ACC112 (cell line): ENCODE data around the gene TMEM220.

Experiments used
- H2AFZ ChIP-seq: fragments of 200-600 bp; sonication (generic); one replicate; pipeline ENCODE4 v1.6.0; 2017; ENCODE audit warnings: antibody characterized with exemption, low read length; ENCODE audit not compliant: unreplicated experiment
- H3K27ac ChIP-seq: fragments of 200-600 bp; sonication (generic); 2 replicates; pipeline ENCODE4 v1.5.1; 2014; ENCODE audit warnings: low read depth, mild to moderate bottlenecking, antibody characterized with exemption, low read length, moderate library complexity
- H3K27me3 ChIP-seq: fragments of 200-600 bp; sonication (generic); 2 replicates; pipeline ENCODE4 v1.6.1; 2014; ENCODE audit warnings: mild to moderate bottlenecking, antibody characterized with exemption, low read length, moderate library complexity, mixed read lengths; ENCODE audit not compliant: insufficient read depth
- H3K36me3 ChIP-seq: fragments of 200-600 bp; sonication (generic); 2 replicates; pipeline ENCODE4 v1.6.1; 2016; ENCODE audit warnings: mild to moderate bottlenecking, antibody characterized with exemption, low read length, moderate library complexity, mixed read lengths; ENCODE audit not compliant: insufficient read depth
- H3K4me1 ChIP-seq: fragments of 200-600 bp; sonication (generic); one replicate; pipeline ENCODE4 v1.6.1; 2016; ENCODE audit warnings: low read length, mixed read lengths; ENCODE audit not compliant: insufficient read depth, unreplicated experiment, control insufficient read depth
- H3K4me3 ChIP-seq: fragments of 200-600 bp; sonication (generic); 2 replicates; pipeline ENCODE4 v1.5.1; 2014; ENCODE audit warnings: mild to moderate bottlenecking, low read depth, low read length
- H3K79me2 ChIP-seq: fragments of 200-600 bp; sonication (generic); one replicate; pipeline ENCODE4 v1.6.0; 2016; ENCODE audit warnings: low read length; ENCODE audit not compliant: control insufficient read depth, unreplicated experiment, insufficient read depth

Gene TMEM220

GRCh38 chr17:10754861-10755591 is 25.2 kb upstream of the TMEM220 start:
- Histone ChIP-seq H3K4me1 (no peaks in the 10 kb centered on the region), H3K79me2 (no peaks in the 10 kb centered on the region), H3K27me3 (no peaks in the 10 kb centered on the region), H2AFZ (no peak overlapping the region), H3K27ac (no peak overlapping the region), H3K4me3 (no peak overlapping the region), H3K36me3 (no peaks in the 10 kb centered on the region)

- Histone ChIP-seq H2AFZ (no peak overlapping the region), H3K27me3 (0 out of 2 replicates have a peak, but pooled peaks cover 2% of the 10 kb centered on the region), H3K4me3 (no peak overlapping the region), H3K36me3 (no peaks in the 10 kb centered on the region), H3K27ac (no peak overlapping the region), H3K79me2 (no peaks in the 10 kb centered on the region), H3K4me1 (no peaks in the 10 kb centered on the region)
These were observed 24.3 kb upstream of the TMEM220 start for GRCh38 chr17:10754109-10754508.

DNA sequence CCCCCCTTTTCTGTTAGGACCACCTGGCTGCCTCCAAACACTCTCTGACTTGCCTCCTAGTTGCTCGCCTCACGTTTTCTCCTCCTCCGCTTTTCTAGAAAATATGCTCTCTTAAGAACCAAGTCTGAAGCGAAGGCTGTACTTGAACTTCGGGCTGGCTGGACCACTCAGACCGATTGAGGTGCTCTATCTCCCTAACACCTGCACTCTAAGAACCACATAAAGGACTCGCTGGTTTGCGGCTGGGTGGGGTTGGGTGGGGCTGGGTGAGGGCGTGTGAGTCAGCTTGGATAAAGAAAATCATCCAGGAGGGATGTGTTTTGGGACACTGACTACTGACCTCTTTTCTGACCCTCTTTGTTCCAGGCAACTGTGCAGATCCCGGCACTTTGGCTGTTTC is 22.9 kb upstream of the TMEM220 start:
- no peaks in the 10 kb centered on the region for H3K79me2 ChIP-seq

GRCh38 chr17:10751563-10751962 is 21.7 kb upstream of the TMEM220 start:
- H3K4me1 ChIP-seq: no peaks in the 10 kb centered on the region
- H2AFZ ChIP-seq: no peak overlapping the region
- no peak overlapping the region for H3K27ac ChIP-seq
- H3K27me3 ChIP-seq: peaks cover 27% of the 10 kb centered on the region
- no peak overlapping the region for H3K4me3 ChIP-seq
- no peaks in the 10 kb centered on the region for H3K79me2 ChIP-seq
- H3K36me3 ChIP-seq: no peaks in the 10 kb centered on the region

More for the DNA sequence above, 22.9 kb upstream of the TMEM220 start:
- peaks cover 15% of the 10 kb centered on the region for H3K27me3 ChIP-seq
- H3K27ac ChIP-seq: no peak overlapping the region
- H3K4me3 ChIP-seq: no peak overlapping the region
- no peak overlapping the region for H2AFZ ChIP-seq
- no peaks in the 10 kb centered on the region for H3K36me3 ChIP-seq
- no peaks in the 10 kb centered on the region for H3K4me1 ChIP-seq

DNA sequence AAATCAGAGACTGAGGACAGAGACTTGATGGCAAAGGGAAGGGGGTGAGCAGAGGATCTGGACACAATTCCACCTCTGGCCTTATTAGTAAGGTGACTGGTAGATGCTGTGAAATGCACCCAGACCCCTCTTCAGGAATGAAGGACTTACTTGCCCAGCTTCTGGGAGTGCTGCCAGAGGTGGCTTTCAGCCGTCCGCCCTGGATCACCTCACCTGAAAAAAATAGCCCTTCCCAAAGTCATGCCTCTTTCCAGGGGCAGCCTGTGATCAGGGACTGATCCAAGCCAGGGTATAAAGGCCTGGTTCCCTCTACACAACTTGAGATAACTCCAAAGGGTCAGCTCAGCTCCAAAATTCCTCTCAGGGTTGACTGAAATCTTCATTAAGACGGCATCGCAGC is 20.4 kb upstream of the TMEM220 start:
- Histone ChIP-seq H3K4me3 (no peak overlapping the region), H2AFZ (no peak overlapping the region), H3K4me1 (no peaks in the 10 kb centered on the region), H3K79me2 (no peaks in the 10 kb centered on the region), H3K27ac (no peak overlapping the region), H3K27me3 (peaks cover 30% of the 10 kb centered on the region), H3K36me3 (no peaks in the 10 kb centered on the region)

DNA sequence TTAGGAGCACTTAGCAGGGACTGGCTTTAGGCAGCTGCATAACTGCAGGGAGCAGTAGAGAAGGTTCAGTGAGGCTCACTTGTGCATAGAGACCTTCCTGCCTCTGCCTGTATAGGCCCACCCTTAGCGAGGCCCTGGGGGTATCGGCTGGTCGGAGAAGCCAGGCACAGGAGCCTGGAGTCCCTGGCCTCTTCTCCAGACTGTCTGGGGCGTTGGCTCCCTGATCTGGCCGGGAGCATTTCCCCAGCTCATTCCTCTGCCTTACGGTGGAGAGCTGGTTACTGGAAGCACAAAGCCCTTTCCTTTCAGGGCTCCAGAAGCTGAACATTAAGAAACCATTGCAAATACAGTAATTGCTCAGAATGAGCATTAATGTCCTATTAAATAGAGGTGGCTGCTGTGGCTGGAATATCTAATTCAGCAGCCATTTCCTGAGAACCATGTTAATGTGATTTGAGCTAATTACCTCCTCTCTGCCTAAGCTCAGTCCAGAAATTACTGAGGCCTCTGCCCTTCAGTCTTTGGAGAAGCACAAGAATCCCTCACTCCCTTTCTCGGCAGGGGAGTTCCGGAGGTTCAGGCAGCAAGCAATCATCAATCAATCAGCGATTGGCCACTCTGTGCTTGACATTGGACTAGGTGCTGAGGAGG is 18.8 kb upstream of the TMEM220 start:
- peaks cover 30% of the 10 kb centered on the region for H3K27me3 ChIP-seq
- H2AFZ ChIP-seq: no peak overlapping the region
- no peak overlapping the region for H3K4me3 ChIP-seq
- H3K27ac ChIP-seq: no peak overlapping the region
- no peaks in the 10 kb centered on the region for H3K79me2 ChIP-seq
- no peaks in the 10 kb centered on the region for H3K36me3 ChIP-seq
- no peaks in the 10 kb centered on the region for H3K4me1 ChIP-seq

DNA sequence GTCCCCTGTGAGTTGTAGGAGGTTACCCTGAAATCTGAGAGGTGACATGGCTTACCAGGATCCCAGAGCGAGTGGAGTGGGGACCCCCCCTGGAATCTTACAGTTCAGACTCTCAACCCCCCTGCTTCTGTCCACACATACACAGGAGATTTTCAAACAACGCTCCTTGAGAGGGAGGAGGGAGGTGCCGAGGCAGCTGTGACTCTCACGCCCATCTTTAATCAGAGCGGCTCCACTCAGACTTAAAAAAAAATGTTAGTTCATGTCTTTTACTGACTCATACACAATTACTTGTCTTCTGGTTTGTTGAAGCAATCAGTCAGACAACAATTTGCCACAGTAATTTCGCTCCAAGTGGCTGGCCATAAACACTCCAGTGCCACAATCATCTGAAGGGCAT is 15.4 kb upstream of the TMEM220 start:
- H3K27me3 ChIP-seq: peaks cover 30% of the 10 kb centered on the region
- H3K36me3 ChIP-seq: no peaks in the 10 kb centered on the region
- no peak overlapping the region for H3K4me3 ChIP-seq
- no peaks in the 10 kb centered on the region for H3K79me2 ChIP-seq
- no peak overlapping the region for H3K27ac ChIP-seq
- H2AFZ ChIP-seq: no peak overlapping the region
- peaks cover 3% of the 10 kb centered on the region for H3K4me1 ChIP-seq

GRCh38 chr17:10744501-10745000 is 14.7 kb upstream of the TMEM220 start:
- Histone ChIP-seq H3K27me3 (peaks cover 30% of the 10 kb centered on the region), H3K27ac (no peak overlapping the region), H3K4me1 (peaks cover 3% of the 10 kb centered on the region), H3K36me3 (no peaks in the 10 kb centered on the region), H2AFZ (no peak overlapping the region), H3K79me2 (no peaks in the 10 kb centered on the region), H3K4me3 (no peak overlapping the region)

DNA sequence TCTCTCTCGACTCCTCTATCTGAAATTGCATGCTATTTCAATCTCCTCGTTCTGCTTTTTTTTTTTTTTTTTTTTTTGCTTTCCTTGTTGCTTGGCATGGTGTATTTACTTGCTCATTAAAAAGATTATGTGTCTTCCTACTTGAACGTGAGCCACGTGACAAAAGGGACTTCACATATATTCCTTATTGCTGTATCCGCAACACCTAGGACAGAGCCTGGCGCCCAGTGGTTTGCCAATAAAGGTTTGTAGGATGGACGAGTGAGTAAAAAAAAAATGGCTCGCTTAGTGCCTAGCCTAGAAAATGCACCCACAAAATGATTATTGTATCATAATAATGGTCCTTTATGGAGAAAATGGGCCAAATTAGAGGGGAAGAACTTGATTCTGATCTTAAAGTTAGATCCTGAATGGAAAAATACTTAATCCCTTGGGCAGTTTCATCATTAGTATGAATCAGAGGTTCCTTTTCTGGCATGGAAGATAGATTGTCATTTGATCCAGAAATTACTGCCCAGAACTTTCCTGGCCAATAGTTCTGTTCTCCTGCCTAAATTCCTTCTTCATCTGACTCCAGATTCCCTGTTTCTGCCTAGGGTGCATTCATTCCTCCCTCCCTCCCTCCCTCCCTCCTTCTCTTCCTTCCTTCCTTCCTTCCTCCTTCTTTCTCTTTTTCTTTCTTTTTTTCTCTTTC is 13.6 kb upstream of the TMEM220 start:
- H3K36me3 ChIP-seq: no peaks in the 10 kb centered on the region
- H3K27me3 ChIP-seq: peaks cover 22% of the 10 kb centered on the region; the same call in 1 of the 2 replicates
- H3K79me2 ChIP-seq: no peaks in the 10 kb centered on the region
- H3K4me1 ChIP-seq: peaks cover 3% of the 10 kb centered on the region
- H3K4me3 ChIP-seq: no peak overlapping the region
- no peak overlapping the region for H2AFZ ChIP-seq
- H3K27ac ChIP-seq: no peak overlapping the region

- no peaks in the 10 kb centered on the region for H3K36me3 ChIP-seq
These were observed 12.6 kb upstream of the TMEM220 start for GRCh38 chr17:10742431-10742830.

More at GRCh38 chr17:10742431-10742830, 12.6 kb upstream of the TMEM220 start:
- Histone ChIP-seq H3K4me3 (no peak overlapping the region), H3K27ac (no peak overlapping the region), H3K27me3 (peaks cover 12% of the 10 kb centered on the region; the same call in 1 of the 2 replicates), H3K79me2 (no peaks in the 10 kb centered on the region), H3K4me1 (peaks cover 3% of the 10 kb centered on the region), H2AFZ (no peak overlapping the region)
